ENCODE results near the gene CTRL. TPM values are rescaled to one million over a fixed set of nuclear protein-coding genes. Genes with fewer than 3 reads are reported as not detected.

Gene CTRL
- total and polyA plus RNA-seq, 9 donors, result 0.35 to 4.4 (median 2.5) TPM

GRCh38 chr16:67884684-67885083 is 47.0 kb downstream of the CTRL start, which contains the start of gene NRN1L:
NRN1L (plus strand) TSS chr16:67884885; CDS start chr16:67884904, 19 bp downstream.
- Histone ChIP-seq H3K4me3 (no peak within 1 kb of the TSS), H3K27me3 (no peaks in the 10 kb centered on the region), H3K36me3 (no peaks in the 10 kb centered on the region), H3K4me1 (ENCODE audit: insufficient read depth) (peaks cover 6% of the 10 kb centered on the region), H3K9me3 (no peaks in the 10 kb centered on the region), H3K27ac (peak within 1 kb of the TSS; percentile 46 to 58)
- intact Hi-C loops (cut with DNase I), result loop anchor here in 3 of 4 donors (5.0 kb wide), 1 partner anchor 43 kb away; no protein-coding TSS in a partner anchor
- no peak for TF ChIP-seq EP300 (IDR thresholded peaks at IDR 0.05)
- TF ChIP-seq, protein P1, sequence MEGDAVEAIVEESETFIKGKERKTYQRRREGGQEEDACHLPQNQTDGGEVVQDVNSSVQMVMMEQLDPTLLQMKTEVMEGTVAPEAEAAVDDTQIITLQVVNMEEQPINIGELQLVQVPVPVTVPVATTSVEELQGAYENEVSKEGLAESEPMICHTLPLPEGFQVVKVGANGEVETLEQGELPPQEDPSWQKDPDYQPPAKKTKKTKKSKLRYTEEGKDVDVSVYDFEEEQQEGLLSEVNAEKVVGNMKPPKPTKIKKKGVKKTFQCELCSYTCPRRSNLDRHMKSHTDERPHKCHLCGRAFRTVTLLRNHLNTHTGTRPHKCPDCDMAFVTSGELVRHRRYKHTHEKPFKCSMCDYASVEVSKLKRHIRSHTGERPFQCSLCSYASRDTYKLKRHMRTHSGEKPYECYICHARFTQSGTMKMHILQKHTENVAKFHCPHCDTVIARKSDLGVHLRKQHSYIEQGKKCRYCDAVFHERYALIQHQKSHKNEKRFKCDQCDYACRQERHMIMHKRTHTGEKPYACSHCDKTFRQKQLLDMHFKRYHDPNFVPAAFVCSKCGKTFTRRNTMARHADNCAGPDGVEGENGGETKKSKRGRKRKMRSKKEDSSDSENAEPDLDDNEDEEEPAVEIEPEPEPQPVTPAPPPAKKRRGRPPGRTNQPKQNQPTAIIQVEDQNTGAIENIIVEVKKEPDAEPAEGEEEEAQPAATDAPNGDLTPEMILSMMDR (IDR thresholded peaks at IDR 0.05), result no peak
- TF ChIP-seq POLR2A (IDR thresholded peaks at IDR 0.05), result no peak
- peak; percentile 96 to 97 (median 96) for DNase-seq
- 2 to 12% (median 7%) methylated on average over 16 to 22 of the region's 22 CpGs for WGBS, 3 donors

DNA sequence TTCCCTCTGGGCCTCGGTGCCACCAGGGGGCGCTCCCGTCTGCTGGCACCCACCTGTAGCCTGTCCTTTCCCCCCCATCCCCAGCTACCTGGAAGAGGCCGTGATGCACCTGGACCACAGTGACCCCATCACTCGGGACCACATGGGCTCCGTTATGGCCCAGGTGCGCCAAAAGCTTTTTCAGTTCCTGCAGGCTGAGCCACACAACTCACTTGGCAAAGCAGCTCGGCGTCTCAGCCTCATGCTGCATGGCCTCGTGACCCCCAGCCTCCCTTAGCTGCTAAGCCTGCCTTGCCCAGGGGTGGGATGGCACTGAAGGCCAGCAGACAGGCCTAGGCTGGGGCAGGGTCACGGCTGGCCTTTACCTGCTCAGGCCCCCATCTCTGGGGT is 47.8 kb downstream of the CTRL start:
- peak overlapping the region in 1 of 2 donors; percentile 11 for H3K27ac ChIP-seq
- no peak overlapping the region for H3K4me3 ChIP-seq
- DNase-seq, result peak; percentile 49 to 76 (median 71)
- no peaks in the 10 kb centered on the region for H3K9me3 ChIP-seq
- WGBS, 3 donors, result 53 to 63% (median 53%) methylated on average over 11 of the region's 11 CpGs
- intact Hi-C loops (cut with DNase I), result loop anchor here in 3 of 4 donors (5.0 kb wide), 1 partner anchor 43 kb away; no protein-coding TSS in a partner anchor
- TF ChIP-seq, protein P1 (IDR thresholded peaks at IDR 0.05), result peak; percentile 70 to 76 (median 74)
- TF ChIP-seq POLR2A (IDR thresholded peaks at IDR 0.05) (no peak), EP300 (IDR thresholded peaks at IDR 0.05) (no peak)
- no peaks in the 10 kb centered on the region for H3K36me3 ChIP-seq
- no peaks in the 10 kb centered on the region for H3K27me3 ChIP-seq
- peaks cover 6% of the 10 kb centered on the region for H3K4me1 ChIP-seq (ENCODE audit: insufficient read depth)

DNA sequence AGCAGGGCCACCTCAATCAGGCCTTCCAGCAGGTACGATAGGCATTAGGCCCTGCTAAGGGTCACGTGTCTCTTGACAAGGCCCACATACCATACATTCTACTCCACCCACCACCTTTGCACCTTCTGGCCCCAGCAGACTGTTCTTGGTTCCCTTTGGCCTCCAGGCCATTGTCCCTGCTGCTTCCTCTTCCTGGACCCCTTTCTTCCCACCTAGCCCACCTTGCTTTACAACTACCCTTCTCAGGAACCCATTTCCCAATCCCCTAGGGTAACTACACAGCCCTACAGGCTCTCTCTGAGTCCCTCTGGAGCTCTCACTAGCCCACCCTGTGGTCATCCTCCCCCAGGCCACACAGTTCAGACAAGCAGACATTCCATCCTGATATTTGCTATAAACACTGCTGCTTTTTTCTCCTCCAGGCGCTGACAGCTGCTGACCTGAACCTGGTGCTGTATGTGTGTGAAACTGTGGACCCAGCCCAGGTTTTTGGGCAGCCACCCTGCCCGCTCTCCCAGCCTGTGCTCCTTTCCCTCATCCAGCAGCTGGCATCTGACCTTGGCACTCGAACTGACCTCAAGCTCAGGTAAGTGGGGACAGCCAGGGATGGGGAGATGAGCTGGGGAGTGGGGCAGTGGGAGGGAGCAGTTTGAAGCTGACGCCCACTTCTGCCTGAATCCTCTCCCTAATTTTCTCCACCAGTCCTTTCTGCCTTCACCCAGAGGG is 48.4 kb downstream of the CTRL start:
- H3K36me3 ChIP-seq, result no peaks in the 10 kb centered on the region
- no peaks in the 10 kb centered on the region for H3K27me3 ChIP-seq
- peaks cover 6% of the 10 kb centered on the region for H3K4me1 ChIP-seq (ENCODE audit: insufficient read depth)
- no peak for DNase-seq
- peak overlapping the region in 1 of 2 donors; percentile 11 for H3K27ac ChIP-seq
- no peak overlapping the region for H3K4me3 ChIP-seq
- intact Hi-C loops (cut with DNase I), result loop anchor here in 3 of 4 donors (5.0 kb wide), 1 partner anchor 44 kb away; no protein-coding TSS in a partner anchor
- WGBS, 3 donors, result 39 to 50% (median 43%) methylated on average over 6 of the region's 6 CpGs
- TF ChIP-seq, protein P1 (IDR thresholded peaks at IDR 0.05), result no peak
- no peaks in the 10 kb centered on the region for H3K9me3 ChIP-seq

DNA sequence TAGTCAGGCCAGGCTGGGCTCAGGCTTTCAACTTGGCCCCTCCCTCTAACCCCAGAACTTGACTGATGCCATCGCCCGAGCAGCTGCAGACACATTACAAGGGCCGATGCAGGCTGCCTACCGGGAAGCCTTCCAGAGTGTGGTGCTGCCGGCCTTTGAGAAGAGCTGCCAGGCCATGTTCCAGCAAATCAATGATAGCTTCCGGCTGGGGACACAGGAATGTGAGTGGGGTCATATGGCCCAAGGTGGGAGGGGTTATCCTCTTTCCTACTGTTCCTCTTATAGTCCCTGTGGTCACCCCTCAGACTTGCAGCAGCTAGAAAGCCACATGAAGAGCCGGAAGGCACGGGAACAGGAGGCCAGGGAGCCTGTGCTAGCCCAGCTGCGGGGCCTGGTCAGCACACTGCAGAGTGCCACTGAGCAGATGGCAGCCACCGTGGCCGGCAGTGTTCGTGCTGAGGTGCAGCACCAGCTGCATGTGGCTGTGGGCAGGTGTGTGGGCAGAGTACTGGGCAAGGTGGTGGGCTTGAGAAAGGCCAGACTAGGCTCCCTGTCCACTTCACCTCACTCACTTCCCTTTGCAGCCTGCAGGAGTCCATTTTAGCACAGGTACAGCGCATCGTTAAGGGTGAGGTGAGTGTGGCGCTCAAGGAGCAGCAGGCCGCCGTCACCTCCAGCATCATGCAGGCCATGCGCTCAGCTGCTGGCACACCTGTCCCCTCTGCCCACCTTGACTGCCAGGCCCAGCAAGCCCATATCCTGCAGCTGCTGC is 49.1 kb downstream of the CTRL start:
- intact Hi-C loops (cut with DNase I), result loop anchor here in 3 of 4 donors (5.0 kb wide), 1 partner anchor 45 kb away; no protein-coding TSS in a partner anchor
- DNase-seq, result no peak
- no peaks in the 10 kb centered on the region for H3K9me3 ChIP-seq

More for the DNA sequence above, 49.1 kb downstream of the CTRL start:
- Histone ChIP-seq H3K4me3 (no peak overlapping the region), H3K27me3 (no peaks in the 10 kb centered on the region), H3K4me1 (ENCODE audit: insufficient read depth) (peaks cover 6% of the 10 kb centered on the region), H3K36me3 (no peaks in the 10 kb centered on the region), H3K27ac (no peak overlapping the region)
- TF ChIP-seq, protein P1 (IDR thresholded peaks at IDR 0.05), result no peak
- no peak for TF ChIP-seq POLR2A (IDR thresholded peaks at IDR 0.05)
- TF ChIP-seq EP300 (IDR thresholded peaks at IDR 0.05), result no peak
- WGBS, 3 donors, result 59 to 70% (median 60%) methylated on average over 18 of the region's 18 CpGs

Measured in ovary (tissue), 9 donors.